H1 (cell line): Measurements from ENCODE around the gene KDM2A. TPM values are rescaled to one million over a fixed set of nuclear protein-coding genes. Genes with fewer than 3 reads are reported as not detected.
A peak's percentile ranks its signal among the peaks of the same experiment; 100 is the strongest.

Experiments used
- CTCF ChIA-PET: fragments of 300-600 bp; sonication (Branson Sonifier 250); formaldehyde crosslinking; loops from one replicate; lab custom pipeline; 2021; ENCODE audit not compliant: partially characterized antibody; lab: Charles Lee
- POLR2A ChIA-PET: fragments of 300-600 bp; sonication (Branson Sonifier 250); formaldehyde crosslinking; loops from one replicate; lab custom pipeline; 2021; ENCODE audit warnings: inconsistent platforms; ENCODE audit not compliant: partially characterized antibody; lab: Charles Lee
- DNase-seq, 2 experiments: peaks; one replicate each; pipeline versions ENCODE4 v3.0.0 to v3.0.0-alpha.2; 2010 to 2022; ENCODE audit warnings: low spot score in 2 of 2, low read depth in 1 of 2, mixed read lengths in 1 of 2
- FAIRE-seq: peaks from 2 replicates; lab custom pipeline; 2011; peaks lifted over from hg19 to GRCh38; lab: Jason Lieb, UNC
- H2AFZ ChIP-seq: 2 replicates; pipeline ENCODE4 v1.8.1; 2012; ENCODE audit warnings: low read length, inconsistent platforms
- H2AK5ac ChIP-seq: 2 replicates; pipeline ENCODE4 v1.6.1; 2013; ENCODE audit warnings: low read depth, low read length
- H2BK120ac ChIP-seq: replicated peaks from 2 replicates; pipeline ENCODE3; 2013; ENCODE audit warnings: low read depth, low read length, inconsistent platforms
- H2BK12ac ChIP-seq: 2 replicates; pipeline ENCODE4 v1.6.1; 2013; ENCODE audit warnings: low read depth, low read length
- H2BK15ac ChIP-seq: 2 replicates; pipeline ENCODE4 v1.6.1; 2013; ENCODE audit warnings: low read length
- H2BK20ac ChIP-seq: 2 replicates; pipeline ENCODE4 v1.6.1; 2013; ENCODE audit warnings: low read length
- H2BK5ac ChIP-seq: 2 replicates; pipeline ENCODE4 v1.6.1; 2013; ENCODE audit warnings: low read depth, low read length
- H3K14ac ChIP-seq: 2 replicates; pipeline ENCODE4 v1.6.1; 2013; ENCODE audit warnings: inconsistent platforms; ENCODE audit not compliant: insufficient read length
- H3K18ac ChIP-seq: 2 replicates; pipeline ENCODE4 v1.6.1; 2013; ENCODE audit warnings: low read length; ENCODE audit errors: extremely low read depth
- H3K23ac ChIP-seq: 2 replicates; pipeline ENCODE4 v1.6.1; 2013; ENCODE audit warnings: inconsistent platforms; ENCODE audit not compliant: insufficient read length
- H3K23me2 ChIP-seq: 2 replicates; pipeline ENCODE4 v1.6.1; 2013; ENCODE audit warnings: low read depth, low read length
- H3K27ac ChIP-seq: 2 replicates; pipeline ENCODE4 v1.6.1; 2011; ENCODE audit warnings: low read depth, low read length, inconsistent platforms
- H3K27me3 ChIP-seq, 4 experiments: replicated peaks in 1 of 4; 1 replicate in 1 of 4; 2 replicates in 3 of 4; pipeline versions ENCODE4 v1.6.1 to v1.8.1; 2011 to 2013; ENCODE audit warnings: low read length in 3 of 4, mild to moderate bottlenecking in 3 of 4, inconsistent platforms in 2 of 4, mixed read lengths in 2 of 4, moderate library complexity in 1 of 4; ENCODE audit not compliant: control insufficient read depth in 3 of 4, insufficient read depth in 3 of 4; ENCODE audit errors: extremely low read depth in 1 of 4
- H3K36me3 ChIP-seq, 4 experiments: 2 replicates each; pipeline versions ENCODE4 v1.6.1 to v1.8.1; 2011 to 2013; ENCODE audit warnings: mild to moderate bottlenecking in 4 of 4, low read length in 3 of 4, moderate library complexity in 2 of 4, control low read depth in 1 of 4, inconsistent platforms in 1 of 4; ENCODE audit not compliant: insufficient read depth in 4 of 4, control insufficient read depth in 2 of 4
- H3K4ac ChIP-seq: replicated peaks from 2 replicates; pipeline ENCODE3; 2013; ENCODE audit warnings: low read length, low read depth, mixed read lengths, inconsistent platforms; ENCODE audit not compliant: insufficient read length
- H3K4me1 ChIP-seq, 4 experiments: replicated peaks in 1 of 4; 1 replicate in 1 of 4; 2 replicates in 3 of 4; pipeline versions ENCODE4 v1.6.1 to v1.8.1; 2011 to 2013; ENCODE audit warnings: low read length in 3 of 4, inconsistent platforms in 2 of 4, mixed read lengths in 1 of 4; ENCODE audit not compliant: insufficient read depth in 4 of 4, control insufficient read depth in 3 of 4
- H3K4me2 ChIP-seq, 2 experiments: 2 replicates each; pipeline versions ENCODE4 v1.6.1 to v1.8.1; 2011 to 2013; ENCODE audit warnings: low read depth in 2 of 2, low read length in 2 of 2, control low read depth in 1 of 2, inconsistent platforms in 1 of 2, mild to moderate bottlenecking in 1 of 2; ENCODE audit not compliant: insufficient read depth in 1 of 2
- H3K4me3 ChIP-seq, 4 experiments: fragments of 200-600, 300-600 bp in 1 of 4; sonication (generic), shearing (Covaris generic), sonication (Bioruptor Twin) in 1 of 4; 2 replicates each; pipeline versions ENCODE4 v1.5.1 to v1.8.1; 2011 to 2016; ENCODE audit warnings: low read length in 4 of 4, low read depth in 3 of 4, control low read depth in 2 of 4, inconsistent platforms in 2 of 4, mild to moderate bottlenecking in 2 of 4, mixed read lengths in 1 of 4, moderate library complexity in 1 of 4; ENCODE audit not compliant: insufficient read depth in 2 of 4; ENCODE audit errors: extremely low read depth in 1 of 4
- H3K56ac ChIP-seq: replicated peaks from 2 replicates; pipeline ENCODE3; 2013; ENCODE audit warnings: low read depth, mild to moderate bottlenecking, mixed read lengths, low read length, inconsistent platforms; ENCODE audit not compliant: insufficient read length
- H3K79me1 ChIP-seq: 2 replicates; pipeline ENCODE4 v1.6.1; 2013; ENCODE audit warnings: low read depth, low read length, control low read depth
- H3K79me2 ChIP-seq, 2 experiments: 2 replicates each; pipeline versions ENCODE4 v1.6.1 to v1.8.1; 2012 to 2013; ENCODE audit warnings: low read length in 2 of 2, mild to moderate bottlenecking in 2 of 2, inconsistent platforms in 1 of 2; ENCODE audit not compliant: insufficient read depth in 2 of 2, control insufficient read depth in 1 of 2
- H3K9ac ChIP-seq, 4 experiments: replicated peaks in 1 of 4; 1 replicate in 1 of 4; 2 replicates in 3 of 4; pipeline versions ENCODE4 v1.6.1 to v1.8.1; 2011 to 2013; ENCODE audit warnings: low read depth in 3 of 4, low read length in 3 of 4, control low read depth in 2 of 4, mild to moderate bottlenecking in 2 of 4, moderate library complexity in 2 of 4, inconsistent platforms in 1 of 4; ENCODE audit errors: extremely low read depth in 1 of 4
- H3K9me3 ChIP-seq, 2 experiments: 2 replicates each; pipeline versions ENCODE4 v1.6.1 to v1.8.1; 2012 to 2013; ENCODE audit warnings: mild to moderate bottlenecking in 2 of 2, moderate library complexity in 2 of 2, control low read depth in 1 of 2, inconsistent platforms in 1 of 2, low read depth in 1 of 2, low read length in 1 of 2, mixed read lengths in 1 of 2; ENCODE audit not compliant: insufficient read depth in 2 of 2
- H4K20me1 ChIP-seq, 2 experiments: replicated peaks in 1 of 2; 2 replicates each; pipeline versions ENCODE3 to v1.8.1; 2011 to 2013; ENCODE audit warnings: inconsistent platforms in 2 of 2, low read length in 2 of 2, mild to moderate bottlenecking in 1 of 2; ENCODE audit not compliant: insufficient read depth in 2 of 2, control insufficient read depth in 1 of 2
- H4K5ac ChIP-seq: 2 replicates; pipeline ENCODE4 v1.6.1; 2013; ENCODE audit warnings: low read length, low read depth, mixed read lengths, inconsistent platforms; ENCODE audit not compliant: insufficient read length
- H4K8ac ChIP-seq: 2 replicates; pipeline ENCODE4 v1.8.0; 2013; ENCODE audit warnings: mild to moderate bottlenecking, moderate library complexity, low read length, inconsistent platforms; ENCODE audit not compliant: insufficient read depth; ENCODE audit errors: extremely low read depth
- H4K91ac ChIP-seq: replicated peaks from 2 replicates; pipeline ENCODE3; 2013; ENCODE audit warnings: low read length, mixed read lengths, inconsistent platforms; ENCODE audit not compliant: insufficient read length
- BACH1 ChIP-seq: IDR thresholded peaks from 2 replicates; pipeline ENCODE4 v1.6.1; 2012; ENCODE audit warnings: low read length, improper control_type of control experiment
- BRCA1 ChIP-seq: IDR thresholded peaks from 2 replicates; pipeline ENCODE4 v1.6.1; 2012; ENCODE audit warnings: low read depth, low read length, improper control_type of control experiment
- CTBP2 ChIP-seq: IDR thresholded peaks from 2 replicates; pipeline ENCODE4 v1.7.0; 2011; ENCODE audit warnings: borderline replicate concordance, mild to moderate bottlenecking, moderate library complexity, mixed read lengths, low read length; ENCODE audit not compliant: insufficient read depth, insufficient read length
- FOSL1 ChIP-seq: IDR thresholded peaks from 2 replicates; pipeline ENCODE4 v1.6.1; 2011; ENCODE audit warnings: mild to moderate bottlenecking, low read depth, low read length, moderate library complexity; ENCODE audit not compliant: insufficient read depth
- HDAC6 ChIP-seq: IDR thresholded peaks from one replicate; pipeline ENCODE4 v1.7.1; 2012; ENCODE audit warnings: low read depth, mild to moderate bottlenecking, inconsistent platforms, low read length, moderate library complexity
- KDM1A ChIP-seq: fragments of 200-600, 300-600 bp; sonication (generic); IDR thresholded peaks from 2 replicates; pipeline ENCODE4 v1.7.1; 2016; ENCODE audit warnings: mild to moderate bottlenecking, low read length, borderline replicate concordance
- KDM5A ChIP-seq: fragments of 200-600 bp; IDR thresholded peaks from 2 replicates; pipeline ENCODE4 v1.7.1; 2012; ENCODE audit warnings: mild to moderate bottlenecking, low read length, inconsistent platforms, mixed read lengths
- TAF1 ChIP-seq: IDR thresholded peaks from 2 replicates; pipeline ENCODE4 v1.6.1; 2011; ENCODE audit warnings: mild to moderate bottlenecking, low read depth, low read length
- TEAD4 ChIP-seq: IDR thresholded peaks from 2 replicates; pipeline ENCODE4 v1.6.1; 2012; ENCODE audit warnings: low read depth, low read length, inconsistent platforms, mixed read lengths
- WGBS, 2 experiments: shearing (Covaris generic) in 1 of 2; methylation state at CpG; one replicate each; pipeline versions ENCODE4 v1.1.6 to v1.1.7; 2013 to 2015; ENCODE audit warnings: low lambda C conversion rate in 2 of 2, mixed read lengths in 2 of 2, inconsistent platforms in 1 of 2, low coverage in 1 of 2, missing lambda C conversion rate in 1 of 2; ENCODE audit not compliant: insufficient replicate concordance in 2 of 2, insufficient coverage in 1 of 2, insufficient read length in 1 of 2; ENCODE audit errors: extremely low coverage in 1 of 2, missing lambda C conversion rate in 1 of 2; 5-methylcytosine and 5-hydroxymethylcytosine counted together
- polyA plus RNA-seq, 7 experiments: library from polyadenylated mRNA; depleted of rRNA in 3 of 7; stranded (reverse) in 5 of 7; unstranded in 2 of 7; fragments of >200 nt in 5 of 7; fragments of 200-250 nt in 2 of 7; gene quantifications; 1 replicate in 5 of 7; 2 replicates in 1 of 7; 4 replicates in 1 of 7; pipeline versions ENCODE4 v1.2.1 to v1.2.3, GENCODE V29; 2011 to 2013; ENCODE audit warnings: missing spikeins in 2 of 7, mixed read lengths in 2 of 7
- total RNA-seq: library from RNA; stranded (reverse); fragmentation: NEBNext Ultra II Directional; extraction: Animal tissue kit (Norgen Biotek cat#: 25700); gene quantifications from 2 replicates; pipeline ENCODE4 v1.2.1, GENCODE V29; 2021
- TF ChIP-seq, protein P1 (sequence below): IDR thresholded peaks from 2 replicates; pipeline ENCODE4 v1.6.1; 2012; ENCODE audit warnings: inconsistent platforms
- TF ChIP-seq, protein P2 (sequence below): IDR thresholded peaks from 2 replicates; pipeline ENCODE4 v1.6.1; 2012; ENCODE audit warnings: inconsistent platforms

KDM2A gene
- total and polyA plus RNA-seq, 2 of the 8 experiments (the other 6 are each of a cell fraction or from before 2014, with no cell fraction given), result 55.4 to 66.2 TPM

DNA sequence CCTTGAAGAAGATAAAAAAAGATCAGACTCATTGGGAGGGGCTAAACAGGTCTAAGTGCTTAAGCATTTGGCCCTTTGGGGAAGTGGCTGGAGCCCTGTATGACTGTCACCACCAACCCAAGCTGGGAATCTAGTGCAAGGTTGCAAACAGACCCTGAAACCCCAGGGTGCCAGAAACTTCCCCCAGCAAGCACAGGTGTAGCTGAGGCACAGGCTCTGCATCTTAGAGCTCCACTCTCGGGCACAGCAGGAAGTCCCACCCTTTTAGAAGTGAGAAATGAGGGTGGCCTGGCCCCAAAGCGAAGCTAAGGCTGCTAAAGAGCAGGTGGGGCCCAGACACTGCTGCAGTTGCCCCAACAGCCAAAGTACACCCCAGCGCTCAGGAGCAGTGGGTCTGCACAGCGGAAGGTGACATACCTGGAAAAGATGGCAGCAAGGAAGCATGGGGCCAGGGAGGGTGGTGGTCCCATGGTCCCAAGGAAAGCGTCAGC is 5.8 kb upstream of the KDM2A start:
- no peak overlapping the region for H3K4me2 ChIP-seq
- H2BK5ac ChIP-seq, result no peak overlapping the region
- no peaks in the 10 kb centered on the region for H3K27me3 ChIP-seq
- H2BK120ac ChIP-seq, result no peak overlapping the region
- no peak overlapping the region for H3K56ac ChIP-seq
- no peak overlapping the region for H2AK5ac ChIP-seq
- no peaks in the 10 kb centered on the region for H3K79me1 ChIP-seq
- no peaks in the 10 kb centered on the region for H3K9me3 ChIP-seq
- no peak overlapping the region for H3K4ac ChIP-seq
- H3K36me3 ChIP-seq, result no peaks in the 10 kb centered on the region
- H3K4me1 ChIP-seq, result peaks cover 0 to 12% (median 4%) of the 10 kb centered on the region in 4 experiments; a peak in 4 of 7 replicates
- no peak for FAIRE-seq
- H3K27ac ChIP-seq, result no peak overlapping the region
- no peak for DNase-seq
- peaks cover 3% of the 10 kb centered on the region; the same call in 1 of the 2 replicates for H3K23me2 ChIP-seq
- peak overlapping the region; percentile 23 for H3K14ac ChIP-seq
- no peak overlapping the region for H2AFZ ChIP-seq
- ChIA-PET CTCF (interaction anchor here (1.0 to 1.6 kb wide), 3 partner anchors 31 to 54 kb away, joined by 3 to 5 read pairs (median 4); no protein-coding TSS in a partner anchor), POLR2A (interaction anchor here (0.6 kb wide), 1 partner anchor 10 kb away, joined by 3 read pairs; no protein-coding TSS in a partner anchor)
- H2BK15ac ChIP-seq, result no peak overlapping the region
- no peak overlapping the region for H3K4me3 ChIP-seq
- no peaks in the 10 kb centered on the region for H4K20me1 ChIP-seq
- no peaks in the 10 kb centered on the region for H3K79me2 ChIP-seq
- TF ChIP-seq BRCA1 (no peak), TEAD4 (no peak), CTBP2 (no peak), KDM1A (no peak), FOSL1 (no peak), BACH1 (no peak), KDM5A (no peak), TAF1 (no peak), HDAC6 (no peak)
- TF ChIP-seq, protein P1, sequence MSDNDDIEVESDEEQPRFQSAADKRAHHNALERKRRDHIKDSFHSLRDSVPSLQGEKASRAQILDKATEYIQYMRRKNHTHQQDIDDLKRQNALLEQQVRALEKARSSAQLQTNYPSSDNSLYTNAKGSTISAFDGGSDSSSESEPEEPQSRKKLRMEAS, result no peak
- TF ChIP-seq, protein P2, sequence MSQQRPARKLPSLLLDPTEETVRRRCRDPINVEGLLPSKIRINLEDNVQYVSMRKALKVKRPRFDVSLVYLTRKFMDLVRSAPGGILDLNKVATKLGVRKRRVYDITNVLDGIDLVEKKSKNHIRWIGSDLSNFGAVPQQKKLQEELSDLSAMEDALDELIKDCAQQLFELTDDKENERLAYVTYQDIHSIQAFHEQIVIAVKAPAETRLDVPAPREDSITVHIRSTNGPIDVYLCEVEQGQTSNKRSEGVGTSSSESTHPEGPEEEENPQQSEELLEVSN, result no peak
- no peak overlapping the region for H2BK20ac ChIP-seq
- H3K9ac ChIP-seq, result no peak overlapping the region
- no peak overlapping the region for H2BK12ac ChIP-seq
- H4K5ac ChIP-seq, result no peak overlapping the region
- no peak overlapping the region for H4K8ac ChIP-seq
- H3K18ac ChIP-seq, result no peak overlapping the region
- no peak overlapping the region for H3K23ac ChIP-seq
- WGBS, 2 experiments, result 95% methylated on average over 5 of the region's 5 CpGs; no CpG with 5 or more reads in 1 of the 2 experiments
- H4K91ac ChIP-seq, result no peak overlapping the region
